Stimulated activated CD8-positive, alpha-beta memory T cell treated with anti-CD3 and anti-CD28 coated beads, Interleukin-7, amount 100 ng/mL, for 4 hours (primary cell): Measurements from ENCODE around the gene PSAPL1.

Experiments
- DNase-seq, 2 donors: peaks; one replicate each; pipeline ENCODE4 v3.0.0-alpha.2; 2020; ENCODE audit warnings: low read depth in 2 of 2

Gene PSAPL1, protein sequence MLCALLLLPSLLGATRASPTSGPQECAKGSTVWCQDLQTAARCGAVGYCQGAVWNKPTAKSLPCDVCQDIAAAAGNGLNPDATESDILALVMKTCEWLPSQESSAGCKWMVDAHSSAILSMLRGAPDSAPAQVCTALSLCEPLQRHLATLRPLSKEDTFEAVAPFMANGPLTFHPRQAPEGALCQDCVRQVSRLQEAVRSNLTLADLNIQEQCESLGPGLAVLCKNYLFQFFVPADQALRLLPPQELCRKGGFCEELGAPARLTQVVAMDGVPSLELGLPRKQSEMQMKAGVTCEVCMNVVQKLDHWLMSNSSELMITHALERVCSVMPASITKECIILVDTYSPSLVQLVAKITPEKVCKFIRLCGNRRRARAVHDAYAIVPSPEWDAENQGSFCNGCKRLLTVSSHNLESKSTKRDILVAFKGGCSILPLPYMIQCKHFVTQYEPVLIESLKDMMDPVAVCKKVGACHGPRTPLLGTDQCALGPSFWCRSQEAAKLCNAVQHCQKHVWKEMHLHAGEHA

DNA sequence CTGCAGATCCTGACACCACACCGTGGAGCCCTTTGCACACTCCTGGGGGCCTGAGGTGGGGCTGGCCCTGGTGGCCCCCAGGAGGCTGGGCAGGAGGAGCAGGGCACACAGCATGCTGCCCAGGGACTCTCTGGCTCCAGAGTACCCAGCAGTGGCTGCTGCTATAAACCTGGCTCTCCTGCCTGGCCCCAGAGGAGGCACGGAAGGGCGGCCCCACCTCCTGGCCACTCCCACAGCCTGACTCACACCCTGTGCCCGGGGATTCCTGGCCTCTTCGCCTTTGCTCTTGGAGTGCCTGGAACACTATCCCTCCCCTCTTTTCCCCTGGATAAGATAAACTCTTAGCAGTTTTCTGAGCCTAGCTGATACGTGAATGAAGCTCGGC is at the start of gene PSAPL1:
TSS of gene PSAPL1 (minus strand) at position 165 of the 385 bp plus-strand sequence. CDS start at position 114, 51 bp downstream.
- no peak for DNase-seq

DNA sequence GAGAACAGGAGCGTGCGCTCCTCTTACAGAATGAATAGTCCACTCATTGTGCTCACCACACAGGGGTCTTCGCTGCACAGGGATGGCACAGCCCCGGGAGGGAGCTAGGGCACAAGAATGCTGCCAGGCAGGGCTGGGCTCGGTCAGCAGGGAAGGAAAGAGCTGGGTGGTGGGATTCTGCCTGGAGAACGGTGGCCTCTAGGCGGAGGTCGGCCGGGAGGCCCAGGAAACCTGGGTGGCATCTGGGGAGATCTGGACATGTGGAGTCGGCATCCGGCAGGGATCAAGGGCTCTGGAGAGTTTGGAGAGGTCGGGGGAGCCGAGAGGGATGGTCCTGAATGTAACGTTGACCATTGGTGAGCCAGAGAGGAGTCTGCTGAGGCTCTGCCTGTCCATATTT is 46.5 kb upstream of the PSAPL1 start:
- DNase-seq = no peak

GRCh38 chr4:7480423-7480822 is 45.7 kb upstream of the PSAPL1 start:
- no peak for DNase-seq

GRCh38 chr4:7478665-7479064 is 43.9 kb upstream of the PSAPL1 start:
- DNase-seq = no peak

GRCh38 chr4:7477695-7478094 is 43.0 kb upstream of the PSAPL1 start:
- DNase-seq = no peak

GRCh38 chr4:7476820-7477219 is 42.1 kb upstream of the PSAPL1 start:
- no peak for DNase-seq

- DNase-seq = no peak
Measured at GRCh38 chr4:7475207-7475606, 40.5 kb upstream of the PSAPL1 start.

GRCh38 chr4:7474320-7474719 is 39.6 kb upstream of the PSAPL1 start:
- DNase-seq = no peak

DNA sequence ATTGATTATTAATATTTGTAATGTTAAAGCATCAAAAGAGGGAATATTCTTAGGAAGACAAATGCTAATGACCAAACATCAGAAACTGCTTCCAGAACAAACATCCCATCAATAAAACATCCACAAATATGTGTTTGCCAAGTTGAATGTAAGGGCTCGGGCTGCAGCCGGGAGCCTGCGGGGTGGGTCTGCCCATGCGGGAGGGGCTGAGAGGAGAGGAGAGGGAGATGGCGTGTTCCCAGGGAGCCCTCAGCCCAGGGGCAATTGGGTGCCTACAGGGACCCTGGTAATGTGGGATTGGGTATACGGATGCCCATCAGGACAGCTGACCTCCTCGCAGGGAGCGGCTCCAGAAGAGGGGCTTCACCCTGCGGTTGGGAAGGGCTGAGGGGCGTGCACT is 38.4 kb upstream of the PSAPL1 start:
- no peak for DNase-seq

- no peak for DNase-seq
Measured at GRCh38 chr4:7472442-7473013, 37.8 kb upstream of the PSAPL1 start.

DNA sequence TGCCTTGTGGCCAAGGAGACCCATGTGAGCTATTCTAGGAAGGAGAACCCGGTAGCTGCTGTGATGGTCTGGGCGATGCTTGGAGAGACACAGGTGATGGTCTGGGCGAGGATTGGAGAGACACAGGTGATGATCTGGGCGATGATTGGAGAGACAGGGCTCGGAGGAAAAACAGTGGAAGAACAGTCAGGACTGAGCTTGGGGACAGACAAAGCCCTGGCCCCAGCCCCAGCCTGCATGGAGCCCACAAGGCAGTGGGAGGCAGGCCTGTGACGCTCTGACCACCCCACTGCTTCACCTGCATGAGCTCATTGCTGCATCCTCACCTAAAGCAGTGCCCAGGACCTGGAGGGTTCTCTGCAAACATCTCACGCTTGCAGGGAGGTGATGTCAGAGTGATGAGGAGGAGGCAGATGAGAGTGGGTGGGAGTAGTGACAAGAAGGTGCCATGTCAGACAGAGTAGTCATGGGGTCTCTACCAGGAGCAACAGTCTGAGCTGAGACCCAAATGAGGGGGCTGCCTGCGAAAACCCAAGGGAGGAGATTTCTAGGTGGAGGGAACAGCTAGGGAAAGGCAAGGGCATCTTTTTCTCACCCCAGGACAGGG is 35.9 kb upstream of the PSAPL1 start:
- DNase-seq = no peak

DNA sequence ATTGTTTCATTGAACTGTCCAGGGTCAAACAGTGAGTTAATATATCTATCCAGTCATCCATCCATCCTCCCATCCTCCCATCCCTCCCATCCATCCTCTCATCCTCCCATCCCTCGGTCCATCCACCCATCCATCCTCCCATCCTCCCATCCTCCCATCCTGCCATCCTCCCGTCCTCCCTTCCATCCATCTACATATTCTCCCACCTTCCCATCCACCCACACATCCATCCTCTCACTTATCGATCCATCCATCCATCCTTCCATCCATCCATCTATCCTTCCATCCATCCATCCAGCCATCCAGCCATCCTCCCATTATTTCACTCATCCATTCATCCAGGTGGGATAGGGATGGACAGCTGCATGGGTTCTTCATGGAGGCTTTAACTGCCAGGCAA is 35.4 kb upstream of the PSAPL1 start:
- no peak for DNase-seq

GRCh38 chr4:7469023-7469422 is 34.3 kb upstream of the PSAPL1 start:
- no peak for DNase-seq

- DNase-seq = no peak
Measured at GRCh38 chr4:7467471-7467870, 32.7 kb upstream of the PSAPL1 start.

GRCh38 chr4:7466904-7467303 is 32.2 kb upstream of the PSAPL1 start:
- no peak for DNase-seq

DNA sequence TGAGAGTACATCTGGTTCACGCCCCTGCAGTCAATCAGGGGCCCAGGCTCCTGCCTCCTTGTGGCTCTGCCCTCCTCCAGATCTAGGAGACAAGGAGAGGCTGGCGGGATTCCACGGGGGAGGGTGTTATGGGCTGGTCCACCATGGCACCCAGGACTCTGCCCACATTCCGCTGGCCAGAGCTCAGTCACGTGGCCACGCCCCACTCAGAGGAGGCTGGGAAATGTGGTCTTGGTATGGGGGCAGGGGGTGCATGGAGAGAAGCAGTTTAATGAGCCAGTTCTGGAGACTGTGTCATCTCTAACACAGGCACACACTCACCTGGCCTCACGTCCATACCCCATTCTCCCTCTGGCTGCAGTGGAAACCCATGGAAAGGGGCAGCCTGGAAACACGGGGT is 31.5 kb upstream of the PSAPL1 start:
- no peak for DNase-seq

GRCh38 chr4:7465017-7465416 is 30.3 kb upstream of the PSAPL1 start:
- DNase-seq = no peak

GRCh38 chr4:7464259-7464655 is 29.5 kb upstream of the PSAPL1 start:
- no peak for DNase-seq

- no peak for DNase-seq
Measured at GRCh38 chr4:7463566-7464258, 29.0 kb upstream of the PSAPL1 start.

DNA sequence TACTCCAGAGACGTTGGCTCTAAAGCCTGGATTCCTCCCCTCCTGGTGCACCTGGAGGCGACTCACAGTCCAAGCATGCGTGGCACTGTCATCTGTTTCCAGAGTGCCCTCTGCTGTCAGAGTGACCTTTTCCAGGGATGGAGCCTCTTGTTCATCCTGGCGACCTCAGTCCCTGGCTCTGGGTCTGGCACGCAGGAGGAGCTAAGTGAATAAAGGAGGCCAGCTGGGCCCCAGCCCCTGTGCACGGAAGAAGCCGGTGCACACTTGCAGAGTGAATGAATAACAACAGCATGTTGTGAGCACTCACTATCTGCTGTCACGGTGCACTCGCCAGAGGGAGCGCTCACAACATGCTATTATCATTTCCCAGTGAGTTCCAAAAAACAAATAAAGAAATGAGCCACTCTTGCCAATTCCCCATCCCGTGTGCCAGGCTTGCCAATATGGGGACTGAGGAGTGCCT is 27.8 kb upstream of the PSAPL1 start:
- DNase-seq = no peak

DNA sequence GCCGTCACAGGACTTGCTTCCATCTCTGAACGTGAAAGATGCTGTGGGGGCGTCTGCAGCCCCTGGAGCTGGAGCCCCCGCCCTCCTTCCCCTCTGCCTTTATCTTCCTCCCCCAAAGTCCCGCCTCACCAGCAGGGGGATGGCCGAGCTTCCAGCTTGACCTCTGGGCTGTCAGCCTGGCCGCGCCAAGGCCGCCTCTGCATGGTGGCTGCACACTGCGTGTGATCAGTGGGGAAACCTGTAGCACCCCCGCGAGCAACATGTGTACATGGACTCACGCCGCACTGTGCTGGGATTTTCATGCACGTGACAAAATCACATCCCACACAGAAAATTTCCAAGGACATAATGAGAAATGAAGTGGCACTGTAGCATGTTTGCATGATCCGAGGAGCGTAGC is 26.5 kb upstream of the PSAPL1 start:
- no peak for DNase-seq

DNA sequence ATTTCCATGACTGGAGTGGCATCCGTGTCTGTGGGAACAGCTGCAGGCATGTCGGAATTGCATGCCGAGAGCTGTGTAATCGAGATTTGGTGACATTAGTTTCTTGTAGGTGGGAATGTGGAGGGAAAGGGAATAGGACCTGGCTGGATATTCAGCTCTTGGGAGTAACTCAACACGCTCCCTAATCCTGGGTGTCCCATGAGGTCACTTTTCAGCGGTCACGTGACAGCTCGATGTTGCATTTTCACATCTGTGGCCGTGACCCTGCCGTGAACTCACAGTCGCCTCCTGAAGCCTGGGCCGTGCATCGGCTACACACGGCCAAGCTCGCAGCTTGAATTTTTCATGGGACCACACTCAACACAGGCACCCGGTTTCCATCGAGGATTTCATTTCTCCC is 25.8 kb upstream of the PSAPL1 start:
- no peak for DNase-seq
